Measurements from ENCODE around the gene HUNK.
"Not testable (repeated sequence)": the region's sequence is repeated elsewhere in the genome, so short reads cannot be mapped to it uniquely, and the experiment has no call there.

Gene HUNK

GRCh38 chr21:32036756-32037155 lies 163.9 kb downstream of the HUNK start:
- no peak overlapping the region for H3K4me3 ChIP-seq (ENCODE audit: low read depth in 1 of 2, low read length in 2 of 2)
- no peaks in the 10 kb centered on the region for H3K4me1 ChIP-seq (ENCODE audit: control insufficient read depth in 1 of 2, insufficient read depth in 2 of 2, low read length in 2 of 2)
- no peak overlapping the region for H3K27ac ChIP-seq (ENCODE audit: low read depth, low read length)
- no peaks in the 10 kb centered on the region for H3K36me3 ChIP-seq (ENCODE audit: control insufficient read depth in 1 of 2, insufficient read depth in 2 of 2, low read length in 2 of 2)
- no peak overlapping the region for H3K9ac ChIP-seq (ENCODE audit: low read depth in 1 of 2, low read length in 2 of 2)
- no peaks in the 10 kb centered on the region for H3K9me3 ChIP-seq (ENCODE audit: control insufficient read depth in 1 of 2, low read length in 2 of 2)
- no peaks in the 10 kb centered on the region for H3K27me3 ChIP-seq (ENCODE audit: control insufficient read depth in 1 of 2, insufficient read depth in 2 of 2, low read length in 2 of 2)

GRCh38 chr21:32038751-32039150 lies 165.9 kb downstream of the HUNK start:
- H3K4me3 ChIP-seq (ENCODE audit: low read depth in 1 of 2, low read length in 2 of 2); H3K9me3 ChIP-seq (ENCODE audit: control insufficient read depth in 1 of 2, low read length in 2 of 2); H3K9ac ChIP-seq (ENCODE audit: low read depth in 1 of 2, low read length in 2 of 2); H3K27ac ChIP-seq (ENCODE audit: low read depth, low read length); H3K4me1 ChIP-seq (ENCODE audit: control insufficient read depth in 1 of 2, insufficient read depth in 2 of 2, low read length in 2 of 2); H3K36me3 ChIP-seq (ENCODE audit: control insufficient read depth in 1 of 2, insufficient read depth in 2 of 2, low read length in 2 of 2); H3K27me3 ChIP-seq (ENCODE audit: control insufficient read depth in 1 of 2, insufficient read depth in 2 of 2, low read length in 2 of 2): not testable (repeated sequence)

- Histone ChIP-seq H3K36me3 (ENCODE audit: control insufficient read depth in 1 of 2, insufficient read depth in 2 of 2, low read length in 2 of 2) (no peaks in the 10 kb centered on the region), H3K9me3 (ENCODE audit: control insufficient read depth in 1 of 2, low read length in 2 of 2) (peaks cover 0 to 3% of the 10 kb centered on the region in 2 donors), H3K27ac (ENCODE audit: low read depth, low read length) (no peak overlapping the region), H3K27me3 (ENCODE audit: control insufficient read depth in 1 of 2, insufficient read depth in 2 of 2, low read length in 2 of 2) (no peaks in the 10 kb centered on the region), H3K9ac (ENCODE audit: low read depth in 1 of 2, low read length in 2 of 2) (no peak overlapping the region), H3K4me3 (ENCODE audit: low read depth in 1 of 2, low read length in 2 of 2) (no peak overlapping the region), H3K4me1 (ENCODE audit: control insufficient read depth in 1 of 2, insufficient read depth in 2 of 2, low read length in 2 of 2) (no peaks in the 10 kb centered on the region)
Observed at GRCh38 chr21:32043458-32043857, 170.6 kb downstream of the HUNK start.

- H3K27me3 ChIP-seq (ENCODE audit: control insufficient read depth in 1 of 2, insufficient read depth in 2 of 2, low read length in 2 of 2): no peaks in the 10 kb centered on the region
- no peak overlapping the region for H3K4me3 ChIP-seq (ENCODE audit: low read depth in 1 of 2, low read length in 2 of 2)
- no peaks in the 10 kb centered on the region for H3K36me3 ChIP-seq (ENCODE audit: control insufficient read depth in 1 of 2, insufficient read depth in 2 of 2, low read length in 2 of 2)
- peaks cover 0 to 3% of the 10 kb centered on the region in 2 donors for H3K9me3 ChIP-seq (ENCODE audit: control insufficient read depth in 1 of 2, low read length in 2 of 2)
- no peaks in the 10 kb centered on the region for H3K4me1 ChIP-seq (ENCODE audit: control insufficient read depth in 1 of 2, insufficient read depth in 2 of 2, low read length in 2 of 2)
- no peak overlapping the region for H3K9ac ChIP-seq (ENCODE audit: low read depth in 1 of 2, low read length in 2 of 2)
- no peak overlapping the region for H3K27ac ChIP-seq (ENCODE audit: low read depth, low read length)
Observed at GRCh38 chr21:32044205-32045180, 171.7 kb downstream of the HUNK start.

DNA sequence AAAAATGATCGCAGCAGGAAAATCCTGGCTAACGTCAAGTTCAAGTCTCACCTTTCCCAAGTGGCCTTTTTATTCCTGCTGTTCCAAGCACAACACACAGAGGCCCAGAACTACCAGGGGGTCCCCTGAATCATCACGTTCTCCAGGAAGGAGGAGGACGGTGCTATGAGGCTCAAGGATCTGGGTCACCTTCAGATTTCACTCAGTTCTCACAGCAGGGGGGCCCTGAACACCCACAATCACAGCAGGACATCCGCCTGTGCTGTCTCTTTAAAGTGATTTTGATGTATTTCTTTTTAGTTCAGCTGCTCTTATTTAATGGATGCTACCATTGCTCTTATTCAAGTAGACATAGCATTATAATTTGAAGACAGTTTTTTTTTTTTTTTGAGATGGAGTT lies 173.4 kb downstream of the HUNK start:
- Histone ChIP-seq H3K4me3 (ENCODE audit: low read depth in 1 of 2, low read length in 2 of 2) (no peak overlapping the region), H3K9me3 (ENCODE audit: control insufficient read depth in 1 of 2, low read length in 2 of 2) (peaks cover 0 to 3% of the 10 kb centered on the region in 2 donors), H3K27me3 (ENCODE audit: control insufficient read depth in 1 of 2, insufficient read depth in 2 of 2, low read length in 2 of 2) (no peaks in the 10 kb centered on the region), H3K27ac (ENCODE audit: low read depth, low read length) (no peak overlapping the region), H3K9ac (ENCODE audit: low read depth in 1 of 2, low read length in 2 of 2) (no peak overlapping the region), H3K4me1 (ENCODE audit: control insufficient read depth in 1 of 2, insufficient read depth in 2 of 2, low read length in 2 of 2) (no peaks in the 10 kb centered on the region), H3K36me3 (ENCODE audit: control insufficient read depth in 1 of 2, insufficient read depth in 2 of 2, low read length in 2 of 2) (no peaks in the 10 kb centered on the region)

DNA sequence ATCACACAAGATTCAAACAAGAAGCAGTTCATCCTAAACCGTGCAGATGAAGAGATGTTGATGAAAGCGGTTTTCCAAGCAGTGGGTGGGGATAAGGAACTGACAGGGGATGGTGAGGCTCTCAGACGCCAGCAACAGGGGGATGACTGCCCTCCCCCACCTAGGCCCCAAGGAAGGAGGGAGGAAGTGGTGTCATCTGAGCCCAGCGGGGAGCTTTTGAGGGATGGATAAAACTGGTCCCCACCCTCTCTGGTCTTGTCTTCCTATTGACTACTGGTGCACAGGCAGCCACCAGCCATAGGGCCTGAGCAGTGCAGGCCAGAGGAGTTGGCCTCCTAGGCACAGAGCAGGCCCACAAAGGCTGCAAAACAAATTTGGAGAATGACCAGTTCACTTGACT lies 175.5 kb downstream of the HUNK start:
- H3K9ac ChIP-seq (ENCODE audit: low read depth in 1 of 2, low read length in 2 of 2): no peak overlapping the region
- H3K36me3 ChIP-seq (ENCODE audit: control insufficient read depth in 1 of 2, insufficient read depth in 2 of 2, low read length in 2 of 2): no peaks in the 10 kb centered on the region
- H3K4me3 ChIP-seq (ENCODE audit: low read depth in 1 of 2, low read length in 2 of 2): no peak overlapping the region
- H3K27ac ChIP-seq (ENCODE audit: low read depth, low read length): no peak overlapping the region
- H3K9me3 ChIP-seq (ENCODE audit: control insufficient read depth in 1 of 2, low read length in 2 of 2): peaks cover 0 to 7% of the 10 kb centered on the region in 2 donors
- no peaks in the 10 kb centered on the region for H3K27me3 ChIP-seq (ENCODE audit: control insufficient read depth in 1 of 2, insufficient read depth in 2 of 2, low read length in 2 of 2)
- no peaks in the 10 kb centered on the region for H3K4me1 ChIP-seq (ENCODE audit: control insufficient read depth in 1 of 2, insufficient read depth in 2 of 2, low read length in 2 of 2)
